ENCODE results near the gene ELL.

GRCh38 chr19:18427080-18427742 is 94.7 kb downstream of the ELL start:
- TF ChIP-seq EZH2 (IDR thresholded peaks at IDR 0.05; ENCODE audit: low read length, unreplicated experiment) (no peak), CTCF (conservative IDR thresholded peaks at IDR 0.05; ENCODE audit: low read depth, low read length) (no peak), EZH2phosphoT487 (IDR thresholded peaks at IDR 0.05; ENCODE audit: borderline replicate concordance, low read length) (no peak)

All from PC-3 (cell line).